ENCODE results near the gene ATP2B3. TPM values are rescaled to one million over a fixed set of nuclear protein-coding genes. Genes with fewer than 3 reads are reported as not detected.

Gene ATP2B3
- total RNA-seq, 1 donor from 2014 or later: 0.43 TPM

DNA sequence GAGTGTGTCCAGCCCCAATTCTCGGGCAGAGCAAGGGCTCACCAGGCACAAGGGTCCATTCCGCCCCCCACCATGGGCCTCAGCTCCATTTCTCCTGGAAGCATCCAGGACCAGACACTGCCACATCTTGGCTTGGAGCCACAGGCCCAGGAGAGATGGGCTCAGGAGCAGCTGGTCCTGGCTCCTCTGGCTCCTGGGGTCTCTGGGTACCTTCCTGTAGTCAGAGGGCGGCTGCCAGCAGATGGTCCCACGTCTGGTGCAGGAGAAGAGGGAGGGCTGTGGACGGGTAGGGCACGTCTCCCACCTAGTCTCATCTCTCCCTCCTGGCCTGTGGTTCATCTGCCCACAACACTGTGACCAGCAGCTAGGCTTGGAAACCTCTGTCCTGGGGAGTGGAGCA is 8.0 kb downstream of the ATP2B3 start:
- Mint-ChIP-seq H3K27me3 (peaks cover 10% of the 10 kb centered on the region), H3K4me3 (no peak overlapping the region), H3K9me3 (no peaks in the 10 kb centered on the region), H3K4me1 (ENCODE audit: unreplicated experiment) (no peaks in the 10 kb centered on the region), H3K36me3 (no peaks in the 10 kb centered on the region), H3K27ac (no peak overlapping the region)
- TF ChIP-seq, protein P1, sequence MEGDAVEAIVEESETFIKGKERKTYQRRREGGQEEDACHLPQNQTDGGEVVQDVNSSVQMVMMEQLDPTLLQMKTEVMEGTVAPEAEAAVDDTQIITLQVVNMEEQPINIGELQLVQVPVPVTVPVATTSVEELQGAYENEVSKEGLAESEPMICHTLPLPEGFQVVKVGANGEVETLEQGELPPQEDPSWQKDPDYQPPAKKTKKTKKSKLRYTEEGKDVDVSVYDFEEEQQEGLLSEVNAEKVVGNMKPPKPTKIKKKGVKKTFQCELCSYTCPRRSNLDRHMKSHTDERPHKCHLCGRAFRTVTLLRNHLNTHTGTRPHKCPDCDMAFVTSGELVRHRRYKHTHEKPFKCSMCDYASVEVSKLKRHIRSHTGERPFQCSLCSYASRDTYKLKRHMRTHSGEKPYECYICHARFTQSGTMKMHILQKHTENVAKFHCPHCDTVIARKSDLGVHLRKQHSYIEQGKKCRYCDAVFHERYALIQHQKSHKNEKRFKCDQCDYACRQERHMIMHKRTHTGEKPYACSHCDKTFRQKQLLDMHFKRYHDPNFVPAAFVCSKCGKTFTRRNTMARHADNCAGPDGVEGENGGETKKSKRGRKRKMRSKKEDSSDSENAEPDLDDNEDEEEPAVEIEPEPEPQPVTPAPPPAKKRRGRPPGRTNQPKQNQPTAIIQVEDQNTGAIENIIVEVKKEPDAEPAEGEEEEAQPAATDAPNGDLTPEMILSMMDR (conservative IDR thresholded peaks at IDR 0.05): no peak
- no peak for DNase-seq (ENCODE audit: extremely low spot score, unreplicated experiment)

DNA sequence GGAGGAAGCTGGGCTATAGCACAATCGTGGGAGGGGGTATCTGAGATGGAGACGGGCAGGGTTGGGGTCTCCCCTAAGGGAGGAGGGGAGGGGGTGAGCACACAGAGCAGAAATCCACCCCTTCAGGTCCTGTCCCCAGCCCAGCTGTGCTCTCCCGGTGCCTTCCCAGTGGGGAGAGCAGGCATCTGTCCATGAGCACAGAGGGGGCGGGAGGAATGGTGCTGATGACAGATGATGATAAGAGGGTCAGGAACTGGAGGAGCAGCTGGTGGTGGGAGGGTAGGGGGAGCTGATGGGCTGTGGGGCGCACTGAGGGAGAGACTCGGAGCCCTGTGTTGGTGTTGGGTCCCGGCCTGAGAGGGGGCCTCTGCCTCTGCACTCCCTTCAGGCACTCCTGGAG is 8.6 kb downstream of the ATP2B3 start:
- Mint-ChIP-seq H3K27me3 (peaks cover 9% of the 10 kb centered on the region), H3K4me1 (ENCODE audit: unreplicated experiment) (no peaks in the 10 kb centered on the region), H3K27ac (no peak overlapping the region), H3K36me3 (no peaks in the 10 kb centered on the region), H3K9me3 (no peaks in the 10 kb centered on the region), H3K4me3 (no peak overlapping the region)
- DNase-seq (ENCODE audit: extremely low spot score, unreplicated experiment): no peak
- TF ChIP-seq, protein P1 (conservative IDR thresholded peaks at IDR 0.05): no peak

DNA sequence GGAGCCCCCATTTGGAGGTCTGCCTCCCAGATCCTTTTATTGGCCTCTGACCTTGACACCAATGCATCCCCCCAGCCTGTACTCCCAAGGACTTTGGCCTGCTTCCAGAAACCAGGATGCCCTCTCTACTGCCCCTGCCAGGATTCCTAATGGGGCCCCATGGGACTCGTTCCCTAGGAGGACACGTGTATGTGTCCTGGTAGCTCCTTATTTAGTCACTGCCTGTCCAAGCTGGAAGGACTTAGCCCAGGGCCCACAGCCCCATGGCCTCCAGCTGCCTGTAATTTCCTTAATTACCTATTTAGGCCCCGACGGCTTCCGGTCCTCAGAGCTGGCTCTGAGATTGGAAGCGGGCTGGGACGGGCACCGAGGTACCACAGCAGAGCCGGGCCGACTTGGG is 9.4 kb downstream of the ATP2B3 start:
- Mint-ChIP-seq H3K27me3 (peaks cover 5% of the 10 kb centered on the region), H3K36me3 (no peaks in the 10 kb centered on the region), H3K4me3 (no peak overlapping the region), H3K27ac (no peak overlapping the region), H3K4me1 (ENCODE audit: unreplicated experiment) (no peaks in the 10 kb centered on the region), H3K9me3 (no peaks in the 10 kb centered on the region)
- DNase-seq (ENCODE audit: extremely low spot score, unreplicated experiment): no peak
- TF ChIP-seq, protein P1 (conservative IDR thresholded peaks at IDR 0.05): no peak

DNA sequence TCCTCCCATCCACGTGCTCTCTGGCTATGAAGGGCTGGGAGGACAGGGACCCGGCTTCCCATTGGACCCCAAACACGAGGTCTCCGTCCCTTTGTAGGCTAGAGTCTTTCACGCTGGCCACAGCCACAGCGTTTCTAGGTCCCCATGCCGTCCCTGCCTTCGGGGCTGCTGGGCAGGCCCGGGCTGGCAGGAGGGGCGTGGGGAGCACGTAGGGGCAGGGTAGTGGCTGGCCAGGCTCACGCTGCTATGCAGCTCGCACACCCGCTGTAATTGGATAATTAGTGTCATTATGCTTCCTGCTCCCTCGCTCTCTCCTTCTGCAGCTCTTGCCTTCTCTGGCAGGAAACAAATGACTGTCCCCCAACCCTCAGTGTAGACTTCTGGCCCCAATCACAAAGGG is 9.8 kb downstream of the ATP2B3 start:
- no peaks in the 10 kb centered on the region for H3K4me1 Mint-ChIP-seq (ENCODE audit: unreplicated experiment)
- H3K9me3 Mint-ChIP-seq: no peaks in the 10 kb centered on the region
- DNase-seq (ENCODE audit: extremely low spot score, unreplicated experiment): no peak
- peaks cover 2% of the 10 kb centered on the region for H3K27me3 Mint-ChIP-seq
- no peak overlapping the region for H3K27ac Mint-ChIP-seq
- H3K4me3 Mint-ChIP-seq: no peak overlapping the region
- TF ChIP-seq, protein P1 (conservative IDR thresholded peaks at IDR 0.05): no peak
- H3K36me3 Mint-ChIP-seq: no peaks in the 10 kb centered on the region

DNA sequence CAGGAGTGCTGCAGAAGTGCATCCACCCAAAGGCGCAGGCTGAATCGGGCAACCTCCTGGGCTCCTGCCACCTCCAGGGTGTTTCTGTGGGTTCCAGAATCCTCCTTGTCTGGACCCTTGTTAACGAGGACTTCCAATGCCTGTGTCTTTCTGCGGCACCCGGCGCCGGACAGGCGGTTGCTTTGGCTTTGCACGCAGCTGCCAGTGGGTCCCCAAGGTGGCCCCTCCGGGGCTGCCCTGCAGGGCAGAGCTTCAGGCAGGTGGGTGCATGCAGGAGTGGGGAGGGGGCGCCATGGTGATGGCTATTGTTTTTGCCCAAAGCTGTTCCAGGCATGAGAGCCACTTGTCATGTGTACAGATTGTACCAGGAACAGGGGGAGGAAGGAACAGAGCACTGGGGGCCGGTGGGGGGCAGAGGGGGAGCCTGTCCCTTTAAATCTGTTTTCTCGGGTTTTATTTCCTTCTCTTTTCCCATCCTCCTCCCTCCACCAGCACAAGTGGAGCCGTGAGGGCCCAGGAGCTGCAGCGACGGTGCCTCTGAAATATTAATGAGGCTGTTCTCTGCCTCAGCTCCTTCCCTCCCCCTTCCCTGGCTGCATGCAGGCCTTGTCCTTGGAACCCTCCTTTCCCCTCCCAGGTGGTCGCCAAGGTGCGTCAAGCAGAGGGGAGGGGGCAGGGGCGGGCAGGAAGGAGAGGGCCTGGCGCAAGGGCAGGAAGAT is 13.1 kb downstream of the ATP2B3 start:
- no peak overlapping the region for H3K27ac Mint-ChIP-seq
- peaks cover 2% of the 10 kb centered on the region for H3K27me3 Mint-ChIP-seq
- H3K4me3 Mint-ChIP-seq: no peak overlapping the region
- no peaks in the 10 kb centered on the region for H3K9me3 Mint-ChIP-seq
- no peak for DNase-seq (ENCODE audit: extremely low spot score, unreplicated experiment)
- H3K4me1 Mint-ChIP-seq (ENCODE audit: unreplicated experiment): no peaks in the 10 kb centered on the region
- H3K36me3 Mint-ChIP-seq: no peaks in the 10 kb centered on the region
- TF ChIP-seq, protein P1 (conservative IDR thresholded peaks at IDR 0.05): no peak
